NCI-H526 (cell line): Measurements from ENCODE around the gene CFAP47.
"Not testable (repeated sequence)": the region's sequence is repeated elsewhere in the genome, so short reads cannot be mapped to it uniquely, and the experiment has no call there.

Experiments
- DNase-seq, 2 experiments: peaks; one replicate each; lab custom pipeline; 2025; lab: John Stamatoyannopoulos, UW

The CFAP47 gene, protein sequence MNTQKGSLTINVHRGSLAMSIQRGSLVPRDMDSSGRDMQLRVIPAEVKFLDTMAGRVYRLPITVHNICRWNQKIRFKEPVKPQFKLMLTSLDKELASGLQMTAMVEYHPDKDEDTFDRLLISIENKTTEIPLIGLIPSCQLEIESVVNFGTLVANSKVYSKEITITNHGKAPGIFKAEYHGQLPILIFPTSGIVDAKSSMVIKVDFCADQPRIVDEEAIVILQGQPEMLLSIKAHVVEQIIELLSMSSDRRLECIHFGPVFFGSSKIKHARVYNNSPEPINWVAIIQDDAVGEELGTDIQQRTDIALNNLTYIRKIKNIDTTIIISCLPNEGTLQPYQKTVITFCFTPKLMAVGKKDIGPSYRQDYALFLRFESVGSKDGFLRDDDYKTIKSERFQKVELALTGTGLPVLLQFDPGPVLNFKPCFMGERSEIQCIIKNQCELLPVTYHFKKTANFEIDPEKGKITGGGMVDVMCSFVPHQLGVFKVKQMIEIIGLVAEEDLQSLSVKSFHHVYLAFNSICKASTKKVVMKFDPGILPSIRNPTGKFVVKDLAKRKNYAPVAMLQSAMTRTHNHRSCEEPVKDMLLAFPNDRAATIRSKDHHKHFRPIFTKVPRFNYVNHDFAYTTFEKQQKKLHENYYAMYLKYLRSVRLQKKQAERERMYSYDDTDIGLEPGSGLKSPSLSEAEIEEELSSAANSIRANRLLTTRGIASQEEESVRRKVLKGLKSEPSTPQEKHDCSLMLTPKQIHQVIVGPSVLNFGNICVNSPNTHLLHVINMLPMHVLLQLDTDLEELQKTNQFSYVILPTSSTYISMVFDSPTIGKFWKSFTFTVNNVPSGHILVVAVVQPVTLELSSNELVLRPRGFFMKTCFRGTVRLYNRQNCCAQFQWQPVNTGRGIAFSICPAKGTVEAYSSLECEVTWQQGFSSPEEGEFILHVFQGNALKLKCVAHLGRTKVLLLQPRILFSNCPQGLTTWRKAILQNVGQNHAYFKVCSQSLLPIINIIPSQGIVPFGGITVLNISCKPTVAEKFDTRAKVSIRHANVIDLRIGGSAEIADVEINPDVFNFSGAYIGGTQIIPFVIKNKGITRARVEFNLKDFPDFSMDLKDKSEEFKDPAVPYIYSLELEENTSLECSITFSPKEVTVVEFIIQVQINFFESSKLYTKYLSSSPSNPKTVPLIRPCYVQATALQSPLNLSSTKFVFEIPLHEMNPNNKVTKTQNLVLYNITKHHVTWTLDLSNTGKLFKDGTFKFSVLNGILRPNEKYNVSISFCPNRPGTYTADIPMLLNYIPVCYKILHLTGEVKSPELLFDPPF (N-terminal part only)

DNA sequence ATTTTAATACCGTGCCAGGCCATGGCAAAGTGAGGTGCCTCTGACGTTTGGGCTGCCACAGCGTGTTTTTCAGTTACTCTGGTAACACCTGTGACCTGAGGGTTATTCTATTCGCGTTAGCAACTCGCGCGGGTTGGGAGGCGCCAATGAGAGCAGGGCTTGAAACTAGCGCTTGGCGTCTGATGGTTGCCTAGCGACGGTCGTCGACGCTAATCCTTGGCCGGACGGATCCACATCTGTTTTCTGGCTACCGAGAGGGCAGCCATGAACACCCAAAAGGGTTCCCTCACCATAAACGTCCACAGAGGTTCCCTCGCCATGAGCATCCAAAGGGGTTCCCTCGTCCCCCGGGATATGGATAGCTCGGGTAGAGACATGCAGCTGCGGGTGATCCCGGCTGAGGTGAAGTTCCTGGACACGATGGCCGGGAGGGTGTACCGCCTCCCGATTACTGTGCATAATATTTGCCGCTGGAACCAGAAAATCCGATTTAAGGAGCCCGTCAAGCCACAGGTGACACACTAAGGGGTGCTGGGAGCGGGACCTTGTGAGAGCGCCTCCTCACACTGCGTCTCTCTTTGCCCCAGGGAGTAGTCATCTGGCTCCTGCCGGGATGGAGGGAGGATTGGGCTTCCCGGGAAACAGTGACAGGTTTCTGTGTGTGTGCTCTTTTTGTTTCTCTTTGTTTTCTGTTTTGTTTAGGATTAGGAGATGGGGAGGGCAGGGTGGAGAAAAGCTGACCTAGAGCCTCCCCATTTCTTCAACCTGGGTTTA is at the start of gene CFAP47:
CFAP47 (plus strand) TSS at position 199 of the 774 bp plus-strand sequence; CDS start at position 265, 66 bp downstream.
- peak; percentile 59 to 78 for DNase-seq

DNA sequence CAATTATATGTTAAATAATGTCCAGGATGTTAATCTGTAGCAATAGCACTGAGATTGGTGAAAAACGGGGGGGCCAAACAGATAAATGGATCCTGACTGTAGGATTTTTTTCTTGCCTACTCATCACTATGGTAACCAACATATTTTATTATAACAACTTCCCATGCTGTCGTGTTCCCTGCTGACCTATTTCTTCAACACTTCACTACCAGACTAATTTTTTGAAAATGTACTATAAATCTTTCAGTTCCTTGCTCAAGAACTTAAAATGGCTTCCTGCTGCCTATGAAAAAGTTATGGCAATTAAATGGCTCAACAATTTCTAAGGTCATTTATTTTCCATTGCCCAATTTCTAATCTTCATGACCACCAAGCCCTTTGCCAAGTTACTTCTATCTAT is 38.9 kb upstream of the CFAP47 start:
- no peak for DNase-seq

DNA sequence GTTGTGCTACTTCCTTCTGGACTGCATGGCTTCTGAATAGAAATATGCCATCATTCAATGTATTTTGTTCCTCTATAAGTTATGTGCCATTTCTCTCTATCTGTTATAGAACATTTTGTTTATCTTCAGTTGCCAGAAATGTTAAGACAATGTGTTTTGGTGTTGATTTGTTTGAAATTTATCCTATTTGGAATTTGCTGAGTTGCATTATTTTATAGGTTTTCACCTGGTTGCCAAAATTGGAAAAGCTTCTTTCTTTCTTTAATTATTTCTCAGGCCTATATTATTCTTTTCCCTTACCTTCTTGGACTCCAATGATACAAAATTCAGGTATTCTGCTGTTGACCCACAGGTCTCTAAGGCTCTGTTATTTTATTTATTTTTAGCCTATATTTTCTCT is 33.4 kb upstream of the CFAP47 start:
- no peak for DNase-seq

DNA sequence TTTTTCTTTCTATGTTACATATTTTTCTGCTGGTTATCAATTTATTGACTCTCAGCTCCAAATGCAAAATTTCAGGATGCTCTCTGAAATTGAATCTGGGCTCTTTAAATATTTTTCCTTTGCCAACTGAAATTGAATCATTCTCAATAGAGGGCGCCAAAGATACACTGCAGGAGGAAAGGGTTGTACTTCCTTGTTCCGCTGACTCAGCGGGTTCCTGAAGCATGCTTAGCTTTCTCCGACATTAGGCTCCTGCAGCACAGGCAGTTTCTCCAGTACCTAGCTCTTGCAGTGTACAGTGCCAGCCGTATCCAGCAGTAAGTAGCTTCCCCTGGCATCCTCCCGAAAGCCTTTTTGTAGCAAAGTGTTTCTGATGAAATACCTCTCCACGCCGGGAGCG is 28.8 kb upstream of the CFAP47 start:
- peak; percentile 60 to 87 for DNase-seq

DNA sequence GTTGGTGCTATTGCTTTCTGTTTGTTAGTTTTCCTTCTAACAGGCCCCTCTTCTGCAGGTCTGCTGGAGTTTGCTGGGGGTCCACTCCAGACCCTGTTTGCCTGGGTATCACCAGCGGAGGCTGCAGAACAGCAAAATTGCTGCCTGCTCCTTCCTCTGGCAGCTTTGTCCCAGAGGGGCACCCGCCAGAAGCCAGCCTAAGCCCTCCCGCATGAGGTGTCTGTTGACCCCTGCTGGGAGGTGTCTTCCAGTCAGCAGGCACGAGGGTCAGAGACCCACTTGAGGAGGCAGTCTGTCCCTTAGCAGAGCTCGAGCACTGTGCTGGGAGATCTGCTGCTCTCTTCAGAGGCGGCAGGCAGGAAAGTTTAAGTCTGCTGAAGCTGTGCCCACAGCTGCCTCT is 67.3 kb downstream of the CFAP47 start:
- DNase-seq = not testable (repeated sequence)

DNA sequence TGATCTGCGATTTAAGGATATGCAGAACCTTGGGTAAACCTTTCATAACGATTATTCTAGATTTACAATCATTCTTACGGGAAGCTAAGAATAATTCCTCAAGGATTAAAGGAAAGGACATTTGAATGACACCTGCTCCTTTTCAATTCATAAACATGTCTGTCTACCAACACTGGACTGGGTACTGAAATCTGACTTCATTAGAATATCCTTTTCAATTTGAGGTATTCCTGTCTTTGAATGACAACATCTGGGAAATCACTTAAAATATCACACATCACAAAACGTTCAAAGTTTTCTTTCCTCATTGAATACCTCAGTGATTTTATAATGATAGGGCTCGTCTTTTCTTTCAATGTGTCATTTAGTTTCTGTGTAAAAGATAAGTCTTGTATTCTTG is 87.7 kb downstream of the CFAP47 start:
- DNase-seq = no peak

DNA sequence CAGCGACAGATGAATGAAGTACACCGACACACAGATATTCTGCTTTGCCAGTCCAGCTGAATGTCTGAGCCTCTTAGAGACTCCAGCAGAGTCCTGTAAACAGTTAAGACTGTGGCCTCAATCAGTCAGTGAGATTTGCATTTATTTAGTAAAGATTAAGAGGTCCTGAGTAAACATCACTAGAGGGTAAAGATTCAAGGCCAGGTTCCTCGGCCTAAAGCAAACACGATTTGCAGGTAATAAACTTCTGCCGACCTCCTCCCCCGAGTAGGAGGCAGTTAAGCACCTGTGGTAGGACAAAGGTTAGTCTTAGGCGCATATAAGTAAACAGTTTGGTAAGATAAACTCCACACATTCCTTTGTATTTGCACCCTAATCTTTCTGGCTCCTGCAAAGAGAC is 99.6 kb downstream of the CFAP47 start:
- DNase-seq = peak; percentile 27 to 30

DNA sequence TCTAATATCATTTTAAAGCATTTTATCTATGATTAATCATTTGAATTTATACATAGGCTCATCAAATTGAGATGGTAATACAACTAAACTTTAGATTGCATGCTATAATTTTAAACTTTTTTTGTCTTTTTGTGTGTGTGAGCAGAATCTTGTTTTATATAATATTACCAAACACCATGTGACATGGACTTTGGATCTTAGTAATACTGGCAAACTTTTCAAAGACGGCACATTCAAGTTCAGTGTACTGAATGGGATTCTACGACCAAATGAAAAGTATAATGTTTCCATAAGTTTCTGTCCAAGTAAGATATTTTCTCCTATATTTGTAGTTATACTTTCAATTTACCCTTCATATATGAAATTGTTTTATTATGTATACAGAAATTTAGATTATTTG is 116.0 kb downstream of the CFAP47 start:
- DNase-seq = no peak

DNA sequence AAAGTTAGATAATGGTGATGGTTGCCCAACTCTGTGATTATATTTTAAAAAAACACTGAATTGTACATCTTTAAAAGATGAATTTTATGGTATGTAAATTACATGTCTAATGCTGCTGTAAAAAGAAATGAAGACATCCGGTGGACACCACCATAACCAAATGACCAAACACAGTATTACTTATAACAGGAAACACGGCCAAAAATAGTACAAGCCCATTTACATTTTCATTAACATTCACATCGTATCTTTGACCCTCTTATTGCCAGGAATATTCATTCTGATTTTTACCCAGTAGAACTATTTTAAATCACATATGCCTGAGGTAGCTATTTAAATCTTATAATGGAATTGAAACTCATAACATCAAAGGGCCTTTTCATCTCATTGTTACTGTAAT is 143.2 kb downstream of the CFAP47 start:
- peak in 1 of 2 experiments; percentile 3 for DNase-seq

DNA sequence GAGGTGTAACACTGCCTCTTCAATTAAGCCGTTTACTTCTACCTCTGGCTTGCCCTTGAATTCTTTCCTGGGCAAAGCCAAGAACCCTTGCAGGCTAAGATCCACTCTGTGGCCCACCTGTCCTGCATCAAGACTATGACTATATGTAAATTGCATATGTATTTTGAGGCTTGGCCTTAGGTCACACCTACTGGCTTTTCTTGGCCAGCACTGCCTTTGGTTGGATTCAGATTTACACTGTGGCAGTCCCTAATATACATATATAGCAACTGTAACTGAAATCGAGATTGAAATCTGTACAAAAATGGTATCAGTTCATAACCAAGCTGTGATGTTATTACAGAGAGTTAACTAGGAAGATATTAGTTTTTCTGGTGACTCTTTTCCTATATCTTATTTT is 151.5 kb downstream of the CFAP47 start:
- DNase-seq = no peak

DNA sequence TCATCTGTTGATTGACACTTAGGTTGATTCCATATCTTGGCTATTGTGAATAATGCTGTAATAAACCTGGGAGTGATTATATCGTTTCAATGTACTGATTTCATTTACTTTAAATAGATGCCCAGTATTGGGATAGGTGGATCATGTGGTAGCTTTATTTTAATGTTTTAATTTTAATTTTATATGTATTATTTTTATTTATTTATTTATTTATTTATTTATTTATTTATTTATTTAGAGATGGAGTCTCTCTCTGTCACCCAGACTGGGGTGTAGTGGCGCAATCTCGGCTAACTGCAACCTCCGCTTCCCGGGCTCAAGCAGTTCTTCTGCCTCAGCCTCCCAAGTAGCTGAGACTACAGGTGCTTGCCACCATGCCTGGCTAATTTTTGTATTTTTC is 155.5 kb downstream of the CFAP47 start:
- DNase-seq = not testable (repeated sequence)

DNA sequence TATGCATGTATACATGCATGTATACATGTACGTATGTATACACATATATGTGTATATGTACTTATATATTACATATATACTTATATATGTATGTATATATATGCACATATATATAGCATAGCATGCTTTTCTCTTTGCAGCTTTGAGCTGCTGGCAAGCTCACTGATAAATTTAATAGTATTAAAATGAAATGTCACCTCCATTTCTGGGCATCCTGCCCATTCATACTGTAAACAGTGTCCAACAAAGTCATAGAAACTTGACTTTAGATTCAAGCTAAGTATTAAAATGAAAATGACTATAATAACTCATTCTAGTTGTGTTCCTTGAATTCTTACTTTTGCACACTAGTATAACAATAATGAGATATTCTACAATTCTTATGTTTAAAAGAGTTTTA is 163.7 kb downstream of the CFAP47 start:
- no peak for DNase-seq

DNA sequence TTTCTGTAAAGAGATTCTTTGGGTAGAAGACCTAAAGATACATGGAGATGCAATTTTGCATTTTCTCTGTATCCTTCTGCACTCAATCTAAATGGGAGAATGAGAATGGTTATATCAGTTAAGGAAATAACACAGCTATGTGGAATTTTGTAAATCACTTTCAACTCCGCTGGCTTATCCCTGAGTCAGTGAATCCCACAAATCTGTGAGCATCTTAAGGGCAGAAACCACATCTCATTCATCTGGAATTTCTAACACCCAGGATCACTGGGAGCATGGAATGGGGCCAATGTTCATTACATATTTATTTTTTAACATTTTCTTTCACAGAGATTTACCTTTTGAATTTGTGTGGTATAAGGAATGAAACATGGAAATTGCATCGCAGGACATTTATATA is 167.8 kb downstream of the CFAP47 start:
- DNase-seq = no peak

DNA sequence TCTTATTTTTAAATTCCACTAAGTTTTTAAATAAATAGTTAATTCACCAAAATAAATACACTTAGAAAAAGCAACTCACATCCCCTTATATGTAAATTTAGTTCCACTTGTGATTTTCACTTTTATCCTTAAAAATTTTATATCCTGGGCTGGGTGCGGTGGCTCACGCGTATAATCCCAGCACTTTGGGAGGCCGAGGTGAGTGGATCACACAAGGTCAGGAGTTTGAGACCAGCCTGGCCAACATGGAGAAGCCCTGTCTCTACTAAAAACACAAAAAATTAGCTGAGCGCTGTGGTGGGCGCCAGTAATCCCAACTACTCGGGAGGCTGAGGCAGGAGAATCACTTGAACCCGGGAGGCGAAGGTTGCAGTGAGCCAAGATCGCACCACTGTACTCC is 169.4 kb downstream of the CFAP47 start:
- DNase-seq = not testable (repeated sequence)

DNA sequence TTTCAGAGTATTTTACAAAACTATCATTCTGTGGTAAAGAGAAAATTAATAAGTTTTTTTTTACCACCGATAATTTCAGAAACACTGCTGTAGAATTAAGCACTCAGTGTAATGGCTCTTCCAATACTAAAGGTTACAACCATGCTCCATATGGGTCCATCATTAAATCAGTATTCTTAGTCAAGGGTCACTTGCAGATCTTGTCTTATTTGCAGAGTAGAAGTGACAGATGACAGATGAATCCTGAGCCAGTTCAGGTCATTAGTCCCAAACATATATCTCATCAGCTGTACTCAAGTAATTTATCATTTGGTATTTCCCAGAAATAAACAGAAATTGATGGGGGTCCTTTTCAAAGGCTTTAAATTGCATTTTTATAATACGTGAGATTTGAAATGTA is 182.9 kb downstream of the CFAP47 start:
- no peak for DNase-seq

DNA sequence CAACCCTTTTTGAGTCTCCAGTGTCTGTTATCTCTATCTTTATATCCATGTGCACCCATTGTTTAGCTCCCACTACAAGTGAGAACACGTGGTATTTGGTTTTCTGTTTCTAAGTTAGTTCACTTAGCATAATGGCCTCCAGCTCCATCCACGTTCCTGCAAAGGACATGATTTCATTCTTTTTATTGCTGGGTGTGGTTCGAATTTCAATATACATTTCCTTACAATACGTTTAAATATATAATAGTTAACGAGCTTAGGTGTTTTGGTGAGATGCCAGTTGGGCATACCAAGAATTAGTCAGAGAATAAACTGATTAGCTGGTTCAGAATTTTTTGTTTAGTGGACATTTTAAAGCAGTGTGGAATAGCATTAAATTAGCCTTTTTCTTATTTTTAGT is 196.7 kb downstream of the CFAP47 start:
- DNase-seq = peak in 1 of 2 experiments; percentile 4

DNA sequence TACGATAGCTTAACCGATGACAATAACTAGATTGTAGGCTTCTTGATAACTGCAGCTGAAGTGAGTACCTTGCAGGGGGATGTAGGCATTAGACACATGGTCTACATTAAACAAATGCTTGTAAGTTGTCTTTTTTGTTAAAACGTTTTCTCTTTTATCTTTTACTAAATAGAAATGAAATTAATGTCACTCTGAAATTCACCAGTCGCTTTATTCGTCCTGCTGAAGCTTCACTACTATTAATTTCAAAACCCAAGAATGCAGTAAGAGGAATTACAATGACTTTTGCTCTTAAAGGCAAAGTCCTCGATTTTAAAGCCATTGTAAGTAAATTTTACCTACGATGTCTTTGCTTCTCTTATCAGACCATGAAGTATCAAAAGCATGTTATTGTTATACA is 239.7 kb downstream of the CFAP47 start:
- no peak for DNase-seq

DNA sequence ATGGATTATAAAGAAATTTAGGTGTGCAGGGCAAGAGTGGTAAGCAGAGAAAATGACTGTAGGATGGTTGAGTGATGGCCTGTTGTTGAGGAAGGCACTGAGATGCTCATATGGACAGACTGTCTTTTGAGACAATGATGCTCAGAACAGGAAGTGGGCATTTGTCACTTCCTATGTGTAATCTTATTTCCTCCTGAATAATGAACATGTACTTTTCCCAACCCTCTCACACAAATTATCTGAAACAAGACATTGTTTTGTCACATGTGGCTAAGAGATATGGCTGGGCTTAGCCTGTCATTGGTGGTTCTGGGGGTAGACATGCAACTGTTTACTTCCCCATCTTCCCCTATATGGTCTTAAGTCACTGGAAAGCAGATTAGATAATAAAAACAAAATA is 240.5 kb downstream of the CFAP47 start:
- DNase-seq = no peak

DNA sequence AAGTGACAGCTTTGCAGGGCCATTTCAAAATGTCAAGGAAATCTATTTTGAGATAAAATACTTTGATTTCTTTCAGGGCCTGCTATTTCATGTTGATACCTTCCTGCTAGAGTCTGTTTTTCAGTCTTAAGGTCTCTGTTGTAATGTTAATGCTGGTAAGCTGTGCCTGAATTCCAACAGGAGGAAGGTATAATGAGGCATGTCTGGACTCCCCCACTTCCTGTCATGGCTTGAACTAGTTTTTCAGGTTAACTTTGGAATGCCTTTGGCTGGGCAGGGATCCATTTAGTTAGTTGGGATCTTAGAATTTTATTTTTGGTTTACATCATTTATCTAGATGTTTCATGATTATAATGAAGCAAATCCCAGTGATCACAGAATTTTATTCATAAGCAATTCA is 279.0 kb downstream of the CFAP47 start:
- no peak for DNase-seq

DNA sequence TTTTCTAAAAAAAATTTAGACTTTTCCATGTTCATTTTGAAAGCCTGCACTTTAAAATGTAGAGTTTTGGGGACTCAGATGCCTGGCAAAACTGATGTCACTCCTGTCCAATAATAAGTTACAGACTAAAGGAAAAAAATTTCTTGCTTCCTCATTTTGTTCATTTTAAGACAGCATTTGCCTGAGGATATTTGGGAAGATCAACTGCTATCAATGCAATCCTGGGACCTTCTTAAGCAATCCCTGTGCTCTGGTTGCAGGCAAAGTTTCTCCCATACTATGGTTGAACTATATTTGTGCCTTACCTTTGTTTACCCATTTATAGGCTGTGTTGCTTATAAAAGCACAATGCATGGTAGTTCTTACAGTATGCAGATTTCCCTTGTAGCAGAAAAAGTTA is 280.4 kb downstream of the CFAP47 start:
- no peak for DNase-seq

DNA sequence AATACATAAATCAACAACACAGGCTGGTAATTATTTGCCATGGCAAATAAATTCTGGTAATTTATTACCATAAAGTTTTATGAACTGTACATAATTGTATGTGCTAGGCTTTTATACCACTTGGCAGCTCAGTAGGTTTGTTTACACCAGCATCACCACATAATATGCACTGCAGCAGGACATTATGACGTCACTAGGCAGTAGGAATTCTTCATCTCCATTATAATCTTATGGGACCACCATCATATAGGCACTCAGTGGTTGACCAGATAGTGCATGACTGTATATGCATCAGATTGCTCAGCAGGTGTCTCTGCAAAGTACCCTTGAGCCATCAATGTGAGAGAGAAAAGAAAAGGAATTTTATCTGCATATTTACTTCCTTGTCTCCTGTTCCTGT is 295.4 kb downstream of the CFAP47 start:
- DNase-seq = no peak
